NOMO-1 treated with dmso at 0.1 percent for 144 hours (cell line): ENCODE results near the gene JMJD1C.
"Not testable (repeated sequence)": the region's sequence is repeated elsewhere in the genome, so short reads cannot be mapped to it uniquely, and the experiment has no call there.

Experiments used
- DNase-seq: peaks from one replicate; lab custom pipeline; 2025; ENCODE audit not compliant: unreplicated experiment; lab: John Stamatoyannopoulos, UW

JMJD1C gene, protein sequence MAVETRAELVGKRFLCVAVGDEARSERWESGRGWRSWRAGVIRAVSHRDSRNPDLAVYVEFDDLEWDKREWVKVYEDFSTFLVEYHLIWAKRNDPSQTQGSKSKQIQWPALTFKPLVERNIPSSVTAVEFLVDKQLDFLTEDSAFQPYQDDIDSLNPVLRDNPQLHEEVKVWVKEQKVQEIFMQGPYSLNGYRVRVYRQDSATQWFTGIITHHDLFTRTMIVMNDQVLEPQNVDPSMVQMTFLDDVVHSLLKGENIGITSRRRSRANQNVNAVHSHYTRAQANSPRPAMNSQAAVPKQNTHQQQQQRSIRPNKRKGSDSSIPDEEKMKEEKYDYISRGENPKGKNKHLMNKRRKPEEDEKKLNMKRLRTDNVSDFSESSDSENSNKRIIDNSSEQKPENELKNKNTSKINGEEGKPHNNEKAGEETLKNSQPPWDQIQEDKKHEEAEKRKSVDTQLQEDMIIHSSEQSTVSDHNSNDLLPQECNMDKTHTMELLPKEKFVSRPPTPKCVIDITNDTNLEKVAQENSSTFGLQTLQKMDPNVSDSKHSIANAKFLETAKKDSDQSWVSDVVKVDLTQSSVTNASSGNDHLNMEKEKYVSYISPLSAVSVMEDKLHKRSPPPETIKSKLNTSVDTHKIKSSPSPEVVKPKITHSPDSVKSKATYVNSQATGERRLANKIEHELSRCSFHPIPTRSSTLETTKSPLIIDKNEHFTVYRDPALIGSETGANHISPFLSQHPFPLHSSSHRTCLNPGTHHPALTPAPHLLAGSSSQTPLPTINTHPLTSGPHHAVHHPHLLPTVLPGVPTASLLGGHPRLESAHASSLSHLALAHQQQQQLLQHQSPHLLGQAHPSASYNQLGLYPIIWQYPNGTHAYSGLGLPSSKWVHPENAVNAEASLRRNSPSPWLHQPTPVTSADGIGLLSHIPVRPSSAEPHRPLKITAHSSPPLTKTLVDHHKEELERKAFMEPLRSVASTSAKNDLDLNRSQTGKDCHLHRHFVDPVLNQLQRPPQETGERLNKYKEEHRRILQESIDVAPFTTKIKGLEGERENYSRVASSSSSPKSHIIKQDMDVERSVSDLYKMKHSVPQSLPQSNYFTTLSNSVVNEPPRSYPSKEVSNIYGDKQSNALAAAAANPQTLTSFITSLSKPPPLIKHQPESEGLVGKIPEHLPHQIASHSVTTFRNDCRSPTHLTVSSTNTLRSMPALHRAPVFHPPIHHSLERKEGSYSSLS (N-terminal part only)

DNA sequence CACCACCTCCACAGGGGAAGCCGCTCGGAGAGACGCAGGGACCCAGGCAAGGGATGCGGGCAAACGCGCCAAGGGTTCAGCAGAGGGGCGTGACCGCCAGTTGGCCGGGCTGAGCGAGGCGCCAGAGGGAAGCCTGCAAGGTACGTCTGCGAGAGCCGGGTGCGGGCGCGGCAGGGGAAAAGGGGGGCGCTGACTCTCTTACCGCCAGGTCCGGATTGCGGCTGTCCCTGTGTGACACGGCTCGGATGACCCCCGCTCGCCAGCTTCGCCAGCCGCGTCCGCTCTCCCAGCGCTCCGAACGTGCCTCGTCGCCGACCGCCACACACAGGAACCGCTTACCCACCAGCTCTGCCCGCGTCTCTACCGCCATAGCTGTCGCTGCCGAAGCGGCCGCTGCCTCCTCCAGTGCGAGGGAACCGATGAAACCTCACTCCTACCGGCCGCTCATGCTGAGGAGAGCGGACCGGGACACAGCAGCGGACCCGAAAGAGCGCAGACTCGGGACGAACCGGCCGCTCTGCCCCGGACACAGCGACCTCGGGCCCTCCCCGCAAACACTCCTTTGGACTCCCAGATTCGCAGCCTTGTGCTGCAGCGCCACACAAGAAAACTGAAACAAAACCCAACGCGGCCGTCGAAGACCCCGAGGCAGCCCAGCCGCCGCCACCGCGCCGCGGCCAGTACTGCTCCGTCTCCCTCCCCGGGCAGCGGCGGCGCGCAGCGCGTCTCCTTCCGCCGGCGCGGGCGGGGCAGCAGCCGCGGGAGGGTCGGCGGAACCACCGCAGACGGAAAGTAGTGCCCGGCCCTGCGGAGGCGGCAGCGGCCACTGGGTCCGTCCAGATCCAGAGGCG, at the start of gene JMJD1C:
Gene JMJD1C (minus strand): TSS at position 685 of the 851 bp plus-strand sequence. CDS start 315 bp downstream, at position 370.
- DNase-seq: peak; percentile 73

DNA sequence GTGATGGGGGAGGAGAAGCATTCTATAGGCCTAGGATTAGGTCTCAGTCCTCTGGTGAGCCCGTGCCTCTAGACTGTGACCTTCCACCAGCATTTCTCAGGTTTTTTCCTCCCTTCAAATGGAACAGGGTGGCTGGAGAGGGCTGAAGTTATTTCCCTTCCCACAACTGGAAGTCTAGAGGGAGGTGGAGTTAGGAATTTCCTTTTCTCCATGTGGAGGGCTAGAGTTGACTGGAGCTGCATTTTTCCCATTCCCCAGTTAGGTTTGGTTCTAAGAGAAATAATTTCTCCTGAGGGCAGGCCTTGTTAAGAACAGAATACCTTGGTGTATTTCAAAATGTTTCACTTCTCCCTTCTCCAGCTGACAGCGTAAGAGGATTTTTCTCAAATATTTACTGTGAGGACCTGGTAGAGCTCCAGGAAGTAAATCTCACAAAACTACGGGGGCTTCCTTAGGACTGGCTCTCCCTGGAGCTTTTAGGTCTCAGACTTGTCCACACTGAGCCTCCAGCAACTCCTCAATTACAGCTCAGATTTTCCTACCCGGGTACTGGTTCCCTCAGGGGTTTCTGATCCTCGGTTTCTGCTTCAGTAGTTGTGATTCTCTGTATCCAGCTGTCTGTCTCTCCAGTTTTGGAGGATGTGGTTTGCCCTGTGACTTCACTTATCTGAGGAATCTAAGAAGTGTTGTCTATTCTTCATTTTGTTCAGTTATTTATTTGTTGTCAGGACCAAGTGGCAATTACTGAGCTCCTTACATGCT, 49.4 kb upstream of the JMJD1C start:
- peak; percentile 34 for DNase-seq

DNA sequence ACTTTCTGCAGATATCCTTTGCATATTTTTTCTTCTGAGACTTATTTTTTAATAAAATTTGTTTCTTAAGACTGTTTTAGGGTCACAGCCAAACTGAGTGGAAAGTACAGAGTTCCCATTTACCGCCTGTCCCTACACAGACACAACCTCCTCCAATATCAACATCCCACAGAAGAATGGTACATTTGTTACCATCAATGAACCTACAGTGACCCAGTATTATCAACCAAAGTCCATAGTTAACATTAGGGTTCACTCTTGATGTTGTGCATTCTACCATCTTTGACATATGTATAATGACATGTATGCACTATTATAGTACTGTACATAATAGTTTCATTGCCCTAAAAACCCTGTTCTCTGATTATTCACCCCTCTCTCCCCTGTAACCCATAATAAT, 40.8 kb upstream of the JMJD1C start:
- DNase-seq: no peak

DNA sequence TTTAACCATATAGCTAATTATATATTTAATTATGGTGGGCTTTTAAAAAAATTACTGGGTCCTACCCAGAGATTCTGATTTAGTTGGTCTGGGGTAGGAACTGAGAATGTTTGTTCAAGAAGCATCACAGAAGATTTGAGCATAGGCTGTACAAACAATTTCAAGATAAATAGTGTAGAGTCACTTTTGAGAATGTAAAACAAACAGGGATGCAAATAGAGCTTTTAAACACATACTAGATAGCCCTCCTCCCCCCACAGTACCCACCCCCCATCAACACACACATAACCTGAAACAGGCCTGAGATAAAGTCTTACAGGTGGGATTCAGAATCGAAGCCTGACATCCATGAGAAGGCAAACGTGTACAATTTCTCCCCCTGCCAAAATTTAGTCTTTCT, 39.8 kb upstream of the JMJD1C start:
- DNase-seq: no peak

DNA sequence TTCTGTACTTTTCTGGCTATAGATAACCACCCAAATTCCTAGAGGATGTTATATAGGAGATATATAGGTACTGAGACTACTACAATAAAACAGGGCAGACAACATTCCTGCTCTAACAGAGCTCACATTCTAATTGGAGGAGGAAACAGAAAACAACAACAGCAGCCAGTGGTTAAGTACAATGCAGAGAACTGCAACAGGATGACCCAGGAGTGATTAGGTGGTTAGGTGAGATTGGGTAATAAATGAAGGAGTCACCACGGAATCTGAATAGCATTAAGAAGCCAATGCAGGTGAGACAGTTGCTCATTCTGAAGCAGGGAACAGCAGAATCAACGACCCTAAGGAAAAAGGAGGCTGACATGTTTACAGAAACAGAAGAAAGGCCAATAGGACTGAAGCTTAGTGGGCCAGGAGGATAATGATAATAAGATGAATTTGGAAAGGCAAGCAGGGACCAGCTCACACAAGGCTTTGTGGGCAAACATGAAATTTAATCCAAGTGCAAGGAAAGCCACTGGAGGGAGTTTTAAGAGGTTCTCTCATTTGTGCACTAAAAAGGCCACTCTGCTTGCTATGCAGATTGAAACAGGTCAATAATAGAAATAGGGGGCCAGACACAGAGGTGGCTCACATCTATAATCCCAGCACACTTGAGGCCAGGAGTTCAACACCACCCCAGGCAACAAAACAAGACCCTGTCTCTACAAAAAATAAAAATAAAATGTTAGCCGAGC, 38.5 kb upstream of the JMJD1C start:
- DNase-seq: no peak

DNA sequence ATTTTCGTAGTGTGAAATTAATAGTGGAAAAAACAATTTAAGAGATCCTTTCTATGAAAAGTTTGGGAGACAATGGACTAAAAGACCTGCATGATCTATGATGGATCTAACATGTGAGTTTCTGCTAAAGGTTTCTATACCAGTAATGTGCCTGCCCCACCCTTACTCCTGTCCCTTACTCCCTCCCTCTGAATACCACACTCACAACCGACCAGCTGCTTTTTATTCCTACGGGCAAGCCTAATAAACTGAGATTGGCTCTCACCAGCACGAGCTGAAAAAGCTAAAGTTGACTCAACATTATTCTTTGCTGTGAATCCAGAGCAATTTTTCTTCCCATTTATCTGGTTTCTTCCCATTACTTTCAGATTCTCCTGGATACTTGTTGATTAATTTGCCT, 37.6 kb upstream of the JMJD1C start:
- no peak for DNase-seq

DNA sequence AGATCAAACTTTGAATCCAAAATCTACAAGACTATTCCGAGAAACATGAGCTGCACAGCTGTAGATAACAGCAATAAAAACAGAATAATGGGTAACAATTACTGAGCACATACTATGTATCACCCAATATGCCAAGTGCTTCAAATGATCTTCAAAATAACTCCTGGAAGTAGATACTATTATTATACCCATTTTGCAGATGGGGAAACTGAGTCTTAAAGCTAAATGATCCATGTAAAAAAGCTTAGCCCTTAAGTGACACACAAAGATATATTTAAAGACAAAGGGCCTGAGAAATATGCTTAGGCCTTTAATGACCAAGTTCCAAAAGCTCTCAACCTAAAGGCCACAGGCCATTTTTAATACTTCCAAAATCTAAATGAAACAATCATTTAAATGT, 37.1 kb upstream of the JMJD1C start:
- no peak for DNase-seq

DNA sequence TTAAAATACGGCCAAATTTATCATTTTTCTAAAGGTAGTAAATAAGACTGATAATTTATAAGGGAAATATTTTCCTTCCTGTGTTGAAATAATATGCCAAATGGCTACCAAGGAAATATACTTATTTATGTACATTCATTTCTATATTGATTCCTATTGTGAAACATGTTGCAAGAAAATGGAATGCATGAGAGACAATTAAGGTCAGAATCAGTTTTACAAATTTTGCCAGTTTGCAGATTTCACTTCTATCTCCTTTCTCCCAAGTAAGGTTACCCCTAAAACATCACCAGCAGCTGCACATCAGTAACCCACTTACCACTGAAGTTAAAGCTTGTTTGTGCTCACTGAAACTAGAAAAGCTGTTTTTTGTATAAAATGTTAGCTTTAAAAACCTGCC, 36.2 kb upstream of the JMJD1C start:
- no peak for DNase-seq

DNA sequence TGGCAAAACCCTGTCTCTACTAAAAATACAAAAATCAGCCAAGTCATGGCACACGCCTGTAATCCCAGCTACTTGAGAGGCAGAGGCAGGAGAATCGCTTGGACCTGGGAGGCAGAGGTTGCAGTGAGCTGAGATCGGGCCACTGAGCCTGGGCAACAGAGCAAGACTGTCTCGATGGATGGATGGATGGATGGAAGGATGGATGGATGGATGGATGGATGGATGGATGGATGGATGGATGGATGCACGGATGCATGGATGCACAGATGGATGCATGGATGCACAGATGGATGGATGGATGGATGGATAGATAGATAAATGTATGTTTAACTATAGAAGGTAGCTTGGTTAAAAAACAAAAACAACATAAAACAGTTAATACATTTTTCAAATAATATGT, 34.8 kb upstream of the JMJD1C start:
- not testable (repeated sequence) for DNase-seq

DNA sequence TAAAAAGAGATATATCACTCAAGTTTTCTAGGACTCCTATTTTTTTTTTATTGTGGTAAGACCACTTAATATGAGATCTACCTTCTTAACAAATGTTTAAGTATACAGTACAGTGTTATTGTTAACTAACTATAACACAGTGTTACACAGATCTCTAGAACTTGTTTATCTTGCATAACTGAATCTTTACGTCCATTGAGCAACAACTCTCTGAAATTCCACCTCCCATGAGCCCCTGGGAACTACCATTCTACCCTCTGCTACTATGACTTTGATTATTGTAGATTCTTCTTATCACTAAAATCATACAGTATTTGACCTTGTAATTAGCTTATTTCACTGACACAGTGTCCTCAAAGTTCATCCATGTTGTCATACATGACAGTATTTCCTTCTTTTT, 32.9 kb upstream of the JMJD1C start:
- DNase-seq: no peak

DNA sequence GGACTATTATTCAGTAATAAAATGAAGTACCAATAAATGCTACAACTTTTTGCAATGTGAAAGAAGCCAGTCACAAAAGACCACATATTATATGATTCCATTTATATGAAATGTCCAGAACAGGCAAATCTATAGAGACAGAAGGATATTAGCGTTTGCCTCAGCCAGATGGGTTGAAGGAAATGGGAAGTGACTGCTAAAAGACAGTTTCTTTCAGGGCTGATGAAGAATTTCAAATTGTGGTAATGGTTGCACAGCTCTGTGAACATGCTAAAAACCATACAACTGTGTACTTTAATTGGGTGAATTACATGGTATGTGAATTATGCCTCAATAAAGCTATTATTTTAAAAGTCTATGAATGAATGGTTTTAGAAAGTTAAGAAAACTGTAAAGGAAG, 31.5 kb upstream of the JMJD1C start:
- DNase-seq: peak; percentile 42

DNA sequence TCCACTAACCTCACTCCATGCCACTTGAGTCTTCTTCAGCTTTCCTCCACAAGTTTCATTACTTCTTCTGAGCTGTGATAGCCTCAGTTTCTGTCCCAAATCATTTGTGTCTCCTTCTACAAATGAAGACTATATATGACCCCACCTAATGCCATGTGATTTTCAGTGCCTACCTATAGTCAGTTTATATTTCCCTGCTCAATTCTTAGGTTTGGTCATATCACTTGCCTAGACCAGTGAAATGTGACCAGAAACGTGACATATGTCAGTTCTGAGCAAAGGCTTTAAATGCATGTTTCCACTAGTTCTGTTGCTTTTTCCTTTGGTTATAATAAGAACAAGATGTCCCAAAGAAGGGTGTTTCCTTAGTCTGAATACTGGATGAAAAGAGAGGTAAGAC, 30.8 kb upstream of the JMJD1C start:
- no peak for DNase-seq

DNA sequence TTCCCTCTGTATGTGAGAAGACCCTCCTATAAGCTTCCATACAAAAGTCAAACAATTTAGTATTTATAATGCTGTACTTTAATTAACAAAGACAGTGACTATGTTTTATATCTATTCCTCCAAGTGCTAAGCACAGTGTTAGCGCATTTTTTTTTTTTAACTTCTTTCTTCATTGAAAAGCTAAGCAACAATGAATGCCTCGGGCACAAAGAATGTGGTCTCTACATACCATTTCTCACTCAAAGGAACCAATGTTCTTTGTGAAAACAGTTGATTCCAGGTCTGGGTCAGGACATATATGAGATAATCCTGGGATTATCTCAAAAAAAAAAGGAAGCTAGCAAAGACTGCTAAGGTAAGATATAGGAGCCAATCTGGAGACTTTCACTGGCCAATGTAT, 29.2 kb upstream of the JMJD1C start:
- DNase-seq: no peak

DNA sequence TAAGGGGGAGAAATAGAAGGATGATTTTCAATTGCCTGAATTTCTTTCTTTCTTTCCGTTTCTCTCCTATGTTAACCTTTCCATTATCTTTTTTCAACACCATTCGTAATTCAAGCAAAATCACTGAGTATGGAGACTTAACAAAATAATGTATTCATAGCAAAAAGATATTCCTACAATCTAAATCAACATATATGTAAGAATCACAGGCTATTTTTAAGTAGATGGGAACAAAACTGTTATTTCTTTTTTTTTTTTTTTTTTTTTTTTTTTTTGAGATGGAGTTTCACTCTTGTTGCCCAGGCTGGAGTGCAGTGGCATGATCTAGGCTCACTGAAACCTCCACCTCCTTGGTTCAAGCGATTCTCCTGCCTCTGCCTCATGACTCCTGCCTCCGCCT, 27.2 kb upstream of the JMJD1C start:
- no peak for DNase-seq

DNA sequence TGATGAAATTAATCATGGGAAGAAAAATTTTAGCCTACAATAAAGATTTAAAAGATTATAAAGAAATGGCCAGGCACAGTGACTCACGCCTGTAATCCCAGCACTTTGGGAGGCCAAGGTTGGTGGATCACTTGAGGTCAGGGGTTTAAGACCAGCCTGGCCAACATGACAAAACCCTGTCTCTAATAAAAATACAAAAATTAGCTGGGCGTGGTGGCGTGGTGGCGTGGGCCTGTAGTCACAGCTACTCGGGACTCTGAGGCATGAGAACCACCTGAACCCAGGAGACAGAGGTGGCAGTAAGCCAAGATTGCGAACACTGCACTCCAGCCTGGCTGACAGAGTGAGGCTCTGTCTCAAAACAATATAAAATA, 26.5 kb upstream of the JMJD1C start:
- DNase-seq: not testable (repeated sequence)

DNA sequence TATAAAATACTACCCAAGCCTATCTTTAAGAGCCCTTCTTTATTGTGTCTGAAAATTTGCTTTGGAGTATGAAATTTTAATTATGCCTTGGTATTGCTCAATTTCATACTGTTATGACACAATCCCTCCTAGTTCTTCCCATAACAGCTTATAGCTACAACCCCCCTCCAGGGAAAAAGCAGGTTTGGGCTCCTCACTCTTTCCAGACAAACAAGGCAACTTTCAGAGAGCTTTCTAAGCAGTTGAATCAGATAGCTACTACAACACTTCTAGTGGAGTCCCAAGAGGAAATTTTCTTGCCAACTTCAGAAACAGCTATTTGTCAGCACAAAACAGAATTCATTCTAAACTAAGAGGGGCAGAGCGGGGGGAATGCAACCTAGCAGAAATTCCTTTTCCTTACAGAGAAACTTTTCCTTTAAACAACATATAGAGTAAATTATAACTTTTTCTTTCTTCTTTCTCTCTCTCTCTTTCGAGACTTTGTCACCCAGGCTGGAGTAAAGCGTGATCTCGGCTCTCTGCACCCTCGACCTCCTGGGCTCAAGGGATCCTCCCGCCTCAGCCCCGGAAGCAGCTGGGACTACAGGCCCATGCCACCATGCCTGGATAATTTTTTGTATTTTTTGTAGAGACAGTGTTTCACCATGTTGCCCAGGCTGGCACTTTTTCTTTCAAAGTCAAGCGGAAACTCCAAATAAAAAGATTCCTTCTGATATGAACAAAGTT, 26.0 kb upstream of the JMJD1C start:
- DNase-seq: peak; percentile 43

DNA sequence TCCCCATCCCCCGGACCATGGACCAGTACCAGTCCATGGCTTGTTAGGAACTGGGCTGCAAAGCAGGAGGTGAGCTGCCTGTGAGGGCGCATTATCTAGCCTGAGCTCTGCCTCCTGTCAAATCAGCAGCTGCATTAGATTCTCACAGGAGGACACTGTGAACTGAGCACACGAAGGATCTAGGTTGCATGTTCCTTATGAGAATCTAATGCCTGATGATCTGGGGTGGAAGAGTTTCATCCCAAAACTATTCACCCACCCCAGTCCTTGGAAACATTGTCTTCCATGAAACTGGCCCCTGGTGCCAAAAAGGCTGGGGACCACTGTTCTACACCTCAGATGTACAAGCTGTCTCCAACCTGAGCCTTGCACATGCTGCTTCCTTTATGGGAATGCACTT, 24.1 kb upstream of the JMJD1C start:
- DNase-seq: no peak

DNA sequence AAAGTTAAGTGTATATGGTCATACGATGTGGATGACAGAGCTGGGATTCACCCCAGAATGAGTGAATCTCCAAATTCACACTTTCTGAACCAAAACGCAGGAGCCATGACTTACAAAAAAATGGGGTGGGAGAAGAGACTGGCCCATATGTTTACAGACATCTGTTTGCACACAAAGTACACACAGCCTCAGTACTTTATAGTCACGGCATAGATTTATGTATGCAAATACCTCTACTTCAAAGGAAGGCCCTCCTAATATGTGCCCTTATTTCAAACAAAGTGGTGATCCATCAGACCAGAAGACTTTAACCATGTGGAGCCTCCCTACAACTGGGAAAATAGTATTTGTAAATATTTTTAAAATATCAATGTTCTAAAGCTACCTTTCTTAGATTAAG, 22.2 kb upstream of the JMJD1C start:
- DNase-seq: no peak

DNA sequence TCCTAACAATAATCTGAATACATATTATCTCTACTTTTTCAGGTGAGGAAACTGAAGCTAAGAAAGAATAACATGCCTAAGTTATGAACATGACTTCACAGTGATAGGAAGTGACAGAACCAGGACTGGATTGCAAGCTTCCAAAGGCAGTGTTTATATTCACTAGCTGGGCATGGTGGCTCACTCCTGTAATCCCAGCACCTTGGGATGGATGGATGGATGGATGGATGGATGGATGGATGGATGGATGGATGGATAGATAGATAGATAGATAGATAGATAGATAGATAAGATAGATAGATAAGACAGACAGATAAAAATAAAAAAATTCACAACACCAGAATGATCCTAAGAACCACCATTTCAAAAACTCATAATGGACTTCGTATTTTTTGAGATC, 18.2 kb upstream of the JMJD1C start:
- DNase-seq: no peak
